Activated CD4-positive, alpha-beta T cell treated with anti-CD3 and anti-CD28 coated beads, Interleukin-2, amount 10 ng/mL, durations not matched to agents 24 days and 14 days (primary cell): Measurements from ENCODE around the gene LASP1. TPM values are rescaled to one million over a fixed set of nuclear protein-coding genes. Genes with fewer than 3 reads are reported as not detected.
A peak's percentile ranks its signal among the peaks of the same experiment; 100 is the strongest.
"Not testable (repeated sequence)": the region's sequence is repeated elsewhere in the genome, so short reads cannot be mapped to it uniquely, and the experiment has no call there.

Experiments
- DNase-seq: peaks from one replicate; pipeline ENCODE4 v3.0.0; 2022
- H3K27ac Mint-ChIP-seq: one replicate; pipeline ENCODE4 v1.8.0; 2022; ENCODE audit warnings: mild to moderate bottlenecking, mixed read lengths
- H3K27me3 Mint-ChIP-seq: one replicate; pipeline ENCODE4 v1.8.0; 2022; ENCODE audit warnings: mixed read lengths
- H3K36me3 Mint-ChIP-seq: one replicate; pipeline ENCODE4 v1.8.0; 2022; ENCODE audit warnings: low read depth, mild to moderate bottlenecking, mixed read lengths
- H3K4me1 Mint-ChIP-seq: one replicate; pipeline ENCODE4 v1.8.0; 2021; ENCODE audit warnings: mixed read lengths
- H3K4me3 Mint-ChIP-seq: one replicate; pipeline ENCODE4 v1.8.0; 2022; ENCODE audit warnings: mild to moderate bottlenecking, moderate library complexity, mixed read lengths
- H3K9me3 Mint-ChIP-seq: one replicate; pipeline ENCODE4 v1.8.0; 2021; ENCODE audit warnings: mixed read lengths
- intact Hi-C: fragments of 100-400 bp; cut with micrococcal nuclease; formaldehyde crosslinking; loops from one replicate; pipeline ENCODE4 v1.15.1; 2023
- total RNA-seq: library from RNA; stranded (reverse); gene quantifications from 2 replicates; pipeline ENCODE4 v1.2.3, GENCODE V29; 2022

The LASP1 gene
- total RNA-seq, 1 donor from 2014 or later: 130 TPM

DNA sequence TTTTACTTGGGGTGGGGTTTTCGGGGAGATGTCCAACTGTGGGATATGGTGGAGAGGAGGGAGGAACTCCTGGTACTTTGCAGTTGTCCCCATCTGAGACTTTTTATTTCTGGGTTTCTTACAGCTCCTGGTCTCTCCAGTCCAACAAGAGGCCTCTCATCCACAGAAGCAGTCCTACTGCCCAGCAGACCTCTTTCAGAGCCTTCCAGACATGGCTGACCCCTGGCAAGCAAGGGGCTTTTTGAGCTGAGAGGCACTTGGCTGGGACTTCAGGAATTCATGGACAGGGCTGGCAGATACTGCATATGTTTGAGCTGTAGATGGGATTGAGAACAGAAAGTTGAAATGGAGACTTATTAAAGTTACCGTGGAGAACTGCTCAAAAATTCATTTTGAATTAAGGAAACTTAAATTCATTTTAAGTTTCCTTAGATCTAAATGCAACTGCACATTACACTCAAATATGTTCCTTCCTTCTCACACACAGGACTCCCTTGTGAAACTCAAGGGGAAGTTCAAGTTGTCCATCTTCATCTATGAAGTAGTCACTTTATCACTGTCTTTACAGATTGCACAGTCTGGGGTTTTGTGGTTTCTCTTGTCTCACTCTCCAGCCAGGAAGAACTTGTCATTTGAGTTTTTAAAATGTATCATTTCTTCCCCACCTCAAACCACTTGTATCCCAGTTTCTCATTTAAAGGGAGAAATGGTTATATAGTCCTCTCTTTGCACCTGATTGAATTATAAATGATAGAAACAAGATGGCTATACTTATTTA is 56.6 kb downstream of the LASP1 start:
- peaks cover 7% of the 10 kb centered on the region for H3K36me3 Mint-ChIP-seq
- DNase-seq: peak; percentile 67
- H3K4me1 Mint-ChIP-seq: peaks cover 27% of the 10 kb centered on the region
- H3K27ac Mint-ChIP-seq: peak overlapping the region; percentile 52
- intact Hi-C loops: loop anchor here (2.0 kb wide), 1 partner anchor 28 kb away; no protein-coding TSS in a partner anchor
- H3K9me3 Mint-ChIP-seq: no peaks in the 10 kb centered on the region
- H3K27me3 Mint-ChIP-seq: peaks cover 2% of the 10 kb centered on the region
- no peak overlapping the region for H3K4me3 Mint-ChIP-seq

DNA sequence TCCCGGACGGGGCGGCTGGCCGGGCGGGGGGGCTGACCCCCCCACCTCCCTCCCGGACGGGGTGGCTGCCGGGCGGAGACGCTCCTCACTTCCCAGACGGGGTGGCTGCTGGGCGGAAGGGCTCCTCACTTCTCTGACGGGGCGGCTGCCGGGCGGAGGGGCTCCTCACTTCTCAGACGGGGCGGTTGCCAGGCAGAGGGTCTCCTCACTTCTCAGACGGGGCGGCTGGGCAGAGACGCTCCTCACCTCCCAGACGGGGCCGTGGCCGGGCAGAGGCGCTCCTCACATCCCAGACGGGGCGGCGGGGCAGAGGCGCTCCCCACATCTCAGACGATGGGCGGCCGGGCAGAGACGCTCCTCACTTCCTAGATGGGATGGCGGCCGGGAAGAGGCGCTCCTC is 60.9 kb downstream of the LASP1 start:
- Mint-ChIP-seq H3K27me3 (peaks cover 14% of the 10 kb centered on the region), H3K4me1 (peaks cover 13% of the 10 kb centered on the region)
- H3K27ac Mint-ChIP-seq, H3K4me3 Mint-ChIP-seq, H3K9me3 Mint-ChIP-seq, H3K36me3 Mint-ChIP-seq, intact Hi-C loops: not testable (repeated sequence)
- peak; percentile 29 for DNase-seq

DNA sequence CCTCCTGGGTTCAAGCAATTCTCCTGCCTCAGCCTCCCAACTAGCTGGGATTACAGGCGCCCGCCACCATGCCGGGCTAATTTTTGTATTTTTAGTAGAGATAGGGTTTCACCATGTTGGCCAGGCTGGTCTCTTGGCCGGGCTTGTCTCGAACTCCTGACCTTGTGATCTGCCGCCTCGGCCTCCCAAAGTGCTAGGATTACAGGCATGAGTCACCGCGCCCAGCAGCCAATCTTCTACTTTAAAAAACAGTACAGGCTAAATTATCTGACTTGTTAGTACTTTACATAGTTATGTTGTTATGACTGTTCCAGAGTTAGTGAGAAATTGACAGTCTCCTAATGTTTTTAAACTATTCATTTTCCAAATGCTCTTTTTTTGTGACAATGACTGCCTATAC is 64.1 kb downstream of the LASP1 start:
- H3K36me3 Mint-ChIP-seq, H3K27ac Mint-ChIP-seq, H3K4me1 Mint-ChIP-seq, H3K4me3 Mint-ChIP-seq, H3K9me3 Mint-ChIP-seq, intact Hi-C loops: not testable (repeated sequence)
- peak; percentile 41 for DNase-seq
- peaks cover 24% of the 10 kb centered on the region for H3K27me3 Mint-ChIP-seq

DNA sequence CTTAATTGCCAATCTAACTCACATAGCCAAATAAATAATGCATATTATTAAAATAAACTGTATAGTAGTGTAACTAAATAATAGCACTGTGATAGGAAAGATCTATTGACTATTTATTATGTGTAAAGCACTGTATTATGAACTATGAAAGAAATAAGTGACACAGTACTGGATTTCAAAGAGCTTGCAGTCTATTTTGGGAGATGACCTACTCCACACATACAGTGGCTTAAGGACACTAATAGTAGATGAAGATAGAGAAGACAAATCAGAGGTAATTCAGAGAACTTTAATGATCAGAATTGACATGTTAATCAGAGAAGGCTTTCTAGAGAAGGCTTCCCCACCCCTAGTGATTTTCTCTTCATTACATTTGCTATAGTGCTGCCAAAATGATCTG is 70.1 kb downstream of the LASP1 start:
- no peak overlapping the region for H3K4me3 Mint-ChIP-seq
- intact Hi-C loops: no loop called here
- no peak for DNase-seq

DNA sequence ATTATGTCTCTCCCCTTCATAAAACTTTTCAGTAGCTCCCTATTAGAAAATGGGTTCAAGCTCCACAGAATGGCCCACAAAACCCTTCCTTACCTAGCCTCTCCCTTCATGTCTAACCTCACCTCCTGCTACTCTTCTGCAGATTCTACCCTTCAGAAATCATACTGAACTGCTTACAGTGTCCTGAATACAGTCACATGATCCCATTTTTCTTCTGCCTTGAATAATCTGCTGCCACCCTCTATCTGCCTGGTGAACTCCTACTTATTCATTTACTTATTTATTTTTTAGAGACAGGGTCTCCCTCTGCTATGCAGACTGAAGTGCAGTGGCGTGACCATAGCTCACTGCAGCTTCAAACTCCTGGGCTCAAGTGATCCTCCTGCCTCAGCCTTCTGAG is 70.5 kb downstream of the LASP1 start:
- H3K4me3 Mint-ChIP-seq: no peak overlapping the region

More for the DNA sequence above, 70.1 kb downstream of the LASP1 start:
- peaks cover 8% of the 10 kb centered on the region for H3K4me1 Mint-ChIP-seq
- H3K27me3 Mint-ChIP-seq: peaks cover 16% of the 10 kb centered on the region
- no peaks in the 10 kb centered on the region for H3K9me3 Mint-ChIP-seq
- no peaks in the 10 kb centered on the region for H3K36me3 Mint-ChIP-seq
- no peak overlapping the region for H3K27ac Mint-ChIP-seq

DNA sequence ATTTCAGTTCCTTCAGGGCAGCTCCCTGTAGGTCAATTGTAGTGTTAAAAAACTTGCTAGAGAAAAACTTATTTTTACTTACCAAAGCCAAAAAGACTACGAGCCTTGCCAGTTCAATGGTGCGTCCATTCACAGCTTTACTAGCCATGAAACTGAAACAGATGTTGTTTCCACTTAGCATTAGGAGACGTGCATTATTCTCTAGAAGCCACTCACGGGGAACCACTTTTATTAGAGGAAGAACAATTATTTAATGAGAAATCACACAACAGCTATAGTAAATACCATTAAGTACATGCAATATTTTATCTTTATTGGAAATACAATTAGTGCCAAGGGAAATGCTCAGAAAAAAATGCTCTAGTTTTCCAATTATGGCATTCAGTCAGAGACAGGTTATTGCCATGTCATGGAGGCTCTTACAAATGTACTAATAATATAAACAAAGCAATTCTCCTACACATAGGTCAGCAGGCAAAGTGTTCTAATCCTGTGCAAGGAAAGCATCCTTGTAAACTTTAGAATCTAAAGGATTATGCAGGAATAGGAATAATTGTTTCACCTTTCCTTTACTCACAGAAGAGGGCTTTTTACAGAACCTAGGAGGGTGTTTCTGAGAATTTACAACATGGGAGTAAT is 73.0 kb downstream of the LASP1 start:
- intact Hi-C loops: no loop called here
- H3K4me3 Mint-ChIP-seq: no peak overlapping the region
- no peaks in the 10 kb centered on the region for H3K36me3 Mint-ChIP-seq
- peaks cover 8% of the 10 kb centered on the region for H3K4me1 Mint-ChIP-seq
- DNase-seq: no peak
- H3K27ac Mint-ChIP-seq: no peak overlapping the region
- H3K9me3 Mint-ChIP-seq: no peaks in the 10 kb centered on the region
- H3K27me3 Mint-ChIP-seq: peaks cover 3% of the 10 kb centered on the region

More for the DNA sequence above, 70.5 kb downstream of the LASP1 start:
- intact Hi-C loops: no loop called here
- Mint-ChIP-seq H3K4me1 (peaks cover 8% of the 10 kb centered on the region), H3K27ac (no peak overlapping the region), H3K36me3 (no peaks in the 10 kb centered on the region), H3K27me3 (peaks cover 14% of the 10 kb centered on the region), H3K9me3 (no peaks in the 10 kb centered on the region)
- peak; percentile 46 for DNase-seq

DNA sequence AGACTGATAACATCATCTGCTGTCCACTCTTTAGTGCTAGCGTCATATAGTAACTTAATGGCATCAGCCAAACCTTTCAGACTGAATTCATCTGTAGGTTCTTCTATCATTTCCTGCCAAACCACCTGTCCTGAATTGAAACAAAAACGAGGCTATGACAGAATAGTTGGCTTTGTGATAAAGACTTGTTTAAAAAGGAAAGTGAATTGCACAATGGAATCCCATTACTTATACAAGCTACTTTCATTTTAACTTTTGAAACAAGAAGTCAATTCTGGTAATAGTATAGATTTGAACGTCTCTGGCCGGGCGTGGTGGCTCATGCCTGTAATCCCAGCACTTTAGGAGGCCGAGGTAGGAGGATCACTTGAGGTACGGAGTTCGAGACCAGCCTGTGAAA is 73.7 kb downstream of the LASP1 start:
- H3K27ac Mint-ChIP-seq: no peak overlapping the region
- intact Hi-C loops: no loop called here

DNA sequence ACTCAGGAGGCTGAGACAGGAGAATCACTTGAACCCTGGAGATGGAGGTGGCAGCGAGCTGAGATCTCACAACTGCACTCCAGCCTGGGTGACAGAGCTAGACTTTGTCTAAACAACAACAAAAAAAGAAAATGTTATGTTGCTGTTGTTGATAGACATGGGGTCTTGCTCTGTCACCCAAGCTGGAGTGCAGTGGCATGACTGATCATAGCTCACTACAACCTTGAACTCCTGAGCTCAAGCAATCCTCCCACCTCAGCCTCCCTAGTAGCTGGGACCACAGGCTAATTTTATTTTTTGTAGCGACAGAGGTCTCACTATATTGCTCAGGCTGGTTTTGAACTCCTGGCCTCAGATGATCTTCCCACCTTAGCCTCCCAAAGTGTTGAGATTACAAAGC is 77.3 kb downstream of the LASP1 start:
- H3K9me3 Mint-ChIP-seq: no peaks in the 10 kb centered on the region
- peaks cover 6% of the 10 kb centered on the region for H3K27me3 Mint-ChIP-seq
- peaks cover 8% of the 10 kb centered on the region for H3K4me1 Mint-ChIP-seq
- no peaks in the 10 kb centered on the region for H3K36me3 Mint-ChIP-seq
- intact Hi-C loops: no loop called here
- DNase-seq: peak; percentile 71
- no peak overlapping the region for H3K27ac Mint-ChIP-seq
- no peak overlapping the region for H3K4me3 Mint-ChIP-seq

More for the DNA sequence above, 73.7 kb downstream of the LASP1 start:
- peak; percentile 68 for DNase-seq
- Mint-ChIP-seq H3K9me3 (no peaks in the 10 kb centered on the region), H3K27me3 (peaks cover 1% of the 10 kb centered on the region), H3K4me3 (no peak overlapping the region), H3K36me3 (no peaks in the 10 kb centered on the region), H3K4me1 (peaks cover 8% of the 10 kb centered on the region)

DNA sequence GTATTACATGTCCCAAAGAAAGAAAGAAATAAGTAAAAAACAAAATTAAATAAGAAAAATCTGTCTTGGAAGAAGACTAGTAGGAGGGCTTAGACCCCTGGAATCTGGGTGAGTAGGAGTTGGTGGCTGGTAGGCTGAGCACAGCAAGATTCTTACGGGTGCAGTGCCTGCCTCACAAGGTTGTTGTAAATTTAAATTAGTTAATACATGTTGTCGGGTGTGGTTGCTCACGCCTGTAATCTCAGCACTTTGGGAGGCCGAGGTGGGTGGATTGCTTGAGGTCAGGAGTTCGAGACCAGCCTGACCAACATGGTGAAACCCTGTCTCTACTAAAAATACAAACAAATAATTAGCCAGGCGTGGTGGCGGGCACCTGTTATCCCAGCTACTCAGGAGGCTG is 83.9 kb downstream of the LASP1 start:
- H3K9me3 Mint-ChIP-seq, H3K27ac Mint-ChIP-seq, intact Hi-C loops, H3K36me3 Mint-ChIP-seq, H3K4me1 Mint-ChIP-seq, H3K27me3 Mint-ChIP-seq, H3K4me3 Mint-ChIP-seq: not testable (repeated sequence)
- DNase-seq: peak; percentile 27

DNA sequence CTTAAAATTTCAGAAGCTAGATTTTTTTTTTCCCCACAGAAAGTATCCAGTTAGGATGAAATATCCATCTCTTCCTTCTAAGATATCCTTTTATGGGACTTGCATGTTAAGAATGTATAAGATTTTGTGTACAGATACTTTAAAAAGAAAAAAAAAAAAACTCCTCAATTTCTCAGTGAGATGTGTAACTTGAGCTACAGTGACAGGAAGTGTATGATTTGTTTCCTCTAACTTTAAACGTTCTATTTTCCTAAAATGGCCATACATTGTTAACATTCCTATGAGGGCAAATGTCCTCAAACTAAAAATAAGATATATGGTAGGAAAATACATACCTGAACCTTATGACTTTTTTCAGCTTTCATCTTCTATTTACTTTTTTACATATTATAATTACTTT is 88.5 kb downstream of the LASP1 start:
- intact Hi-C loops: no loop called here
- no peak for DNase-seq
- peaks cover 10% of the 10 kb centered on the region for H3K4me1 Mint-ChIP-seq
- H3K27me3 Mint-ChIP-seq: no peaks in the 10 kb centered on the region
- no peak overlapping the region for H3K27ac Mint-ChIP-seq
- H3K4me3 Mint-ChIP-seq: no peak overlapping the region
- no peaks in the 10 kb centered on the region for H3K9me3 Mint-ChIP-seq
- no peaks in the 10 kb centered on the region for H3K36me3 Mint-ChIP-seq

DNA sequence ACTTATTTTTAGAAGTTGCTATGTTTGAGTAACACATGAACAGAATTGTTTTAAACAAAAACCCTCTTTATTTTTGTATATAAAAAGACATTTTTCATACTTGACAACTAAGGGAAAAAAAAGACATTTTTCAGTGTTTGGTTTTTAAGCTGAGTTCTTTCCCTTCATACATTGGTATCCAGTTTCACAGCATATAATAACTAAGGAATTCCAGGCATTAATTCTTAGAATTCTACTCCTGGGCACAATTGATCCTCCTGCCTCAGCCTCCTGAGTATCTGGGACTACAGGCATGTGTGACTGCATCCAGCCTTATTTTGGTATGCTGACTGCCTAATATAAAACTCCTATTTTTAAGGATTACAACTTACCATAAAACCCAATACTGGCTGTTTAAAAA is 88.9 kb downstream of the LASP1 start:
- Mint-ChIP-seq H3K9me3 (no peaks in the 10 kb centered on the region), H3K27ac (no peak overlapping the region), H3K27me3 (no peaks in the 10 kb centered on the region), H3K4me3 (no peak overlapping the region), H3K4me1 (peaks cover 10% of the 10 kb centered on the region), H3K36me3 (no peaks in the 10 kb centered on the region)
- DNase-seq: peak; percentile 31
- intact Hi-C loops: no loop called here

DNA sequence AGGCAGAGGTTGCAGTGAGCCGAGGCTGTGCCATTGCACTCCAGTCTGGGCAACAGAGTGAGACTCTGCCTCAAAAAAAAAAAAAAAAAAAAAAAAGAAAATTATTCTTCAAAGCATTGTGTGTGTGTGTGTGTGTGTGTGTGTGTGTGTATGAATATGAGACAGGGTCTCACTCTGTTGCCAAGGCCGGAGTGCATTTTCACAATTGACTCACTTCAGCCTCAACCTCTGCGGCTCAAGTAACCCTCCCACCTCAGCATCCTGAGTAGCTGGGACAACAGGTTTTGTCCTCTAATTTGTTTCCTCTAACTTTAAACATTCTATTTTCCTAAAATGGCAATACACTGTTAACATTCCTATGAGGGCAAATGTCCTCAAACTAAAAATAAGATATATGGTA is 89.7 kb downstream of the LASP1 start:
- DNase-seq: no peak
- Mint-ChIP-seq H3K4me1 (peaks cover 10% of the 10 kb centered on the region), H3K4me3 (no peak overlapping the region), H3K27me3 (no peaks in the 10 kb centered on the region), H3K27ac (no peak overlapping the region), H3K36me3 (no peaks in the 10 kb centered on the region), H3K9me3 (no peaks in the 10 kb centered on the region)
- intact Hi-C loops: no loop called here

DNA sequence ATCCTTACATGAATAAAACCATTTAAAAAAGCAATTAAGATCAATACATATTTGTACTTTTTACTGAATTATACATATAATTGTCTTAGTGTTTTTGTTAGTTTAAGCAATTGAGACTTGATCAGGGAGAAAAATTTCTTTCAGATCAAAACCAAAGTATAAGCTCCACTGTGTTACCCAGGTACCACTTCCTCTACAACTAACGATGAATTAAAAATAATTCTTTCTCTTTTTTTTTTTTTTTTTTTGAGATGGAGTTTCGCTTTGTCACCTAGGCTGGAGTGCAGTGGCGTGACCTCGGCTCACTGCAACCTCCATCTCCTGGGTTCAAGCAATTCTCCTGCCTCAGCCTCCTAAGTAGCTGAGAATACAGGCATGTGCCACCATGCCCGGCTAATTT is 90.5 kb downstream of the LASP1 start:
- no peak overlapping the region for H3K27ac Mint-ChIP-seq
- intact Hi-C loops: no loop called here
- no peaks in the 10 kb centered on the region for H3K27me3 Mint-ChIP-seq
- H3K9me3 Mint-ChIP-seq: no peaks in the 10 kb centered on the region
- H3K4me1 Mint-ChIP-seq: peaks cover 10% of the 10 kb centered on the region
- no peaks in the 10 kb centered on the region for H3K36me3 Mint-ChIP-seq
- no peak for DNase-seq
- no peak overlapping the region for H3K4me3 Mint-ChIP-seq

DNA sequence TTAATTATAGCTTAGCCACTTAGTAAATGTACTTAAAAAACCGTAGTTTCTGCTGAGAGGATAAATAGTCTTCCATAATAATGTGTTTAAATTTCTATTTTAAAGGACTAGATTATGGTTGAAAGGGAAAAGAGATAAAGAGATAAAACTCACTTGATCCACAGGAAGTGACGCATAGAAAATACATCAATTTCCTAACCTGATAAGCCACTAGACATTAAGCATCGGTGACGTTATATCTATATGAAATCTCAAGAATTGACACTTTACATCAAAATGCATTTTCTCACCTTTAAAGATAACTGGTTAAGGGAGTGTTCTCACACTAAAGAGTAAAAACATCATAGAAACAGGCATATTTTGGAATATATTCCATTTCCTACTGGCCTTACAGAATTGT is 91.6 kb downstream of the LASP1 start:
- intact Hi-C loops: no loop called here
- H3K36me3 Mint-ChIP-seq: no peaks in the 10 kb centered on the region
- no peak overlapping the region for H3K4me3 Mint-ChIP-seq
- H3K4me1 Mint-ChIP-seq: peaks cover 10% of the 10 kb centered on the region
- no peaks in the 10 kb centered on the region for H3K27me3 Mint-ChIP-seq
- H3K9me3 Mint-ChIP-seq: no peaks in the 10 kb centered on the region
- DNase-seq: no peak
- H3K27ac Mint-ChIP-seq: no peak overlapping the region
